HG03558 (cell line): ENCODE results near the gene KLHDC1.
"Not testable (repeated sequence)": the region's sequence is repeated elsewhere in the genome, so short reads cannot be mapped to it uniquely, and the experiment has no call there.

Source experiments
- ATAC-seq: cut with Tn5 transposase; IDR thresholded peaks from one replicate; pipeline ENCODE4 v1.9.1; 2021; ENCODE audit warnings: moderate number of reproducible peaks; ENCODE audit not compliant: unreplicated experiment; ENCODE audit errors: extremely low read depth

The KLHDC1 gene

GRCh38 chr14:49720744-49721143 is 27.8 kb downstream of the KLHDC1 start:
- ATAC-seq, result no peak

DNA sequence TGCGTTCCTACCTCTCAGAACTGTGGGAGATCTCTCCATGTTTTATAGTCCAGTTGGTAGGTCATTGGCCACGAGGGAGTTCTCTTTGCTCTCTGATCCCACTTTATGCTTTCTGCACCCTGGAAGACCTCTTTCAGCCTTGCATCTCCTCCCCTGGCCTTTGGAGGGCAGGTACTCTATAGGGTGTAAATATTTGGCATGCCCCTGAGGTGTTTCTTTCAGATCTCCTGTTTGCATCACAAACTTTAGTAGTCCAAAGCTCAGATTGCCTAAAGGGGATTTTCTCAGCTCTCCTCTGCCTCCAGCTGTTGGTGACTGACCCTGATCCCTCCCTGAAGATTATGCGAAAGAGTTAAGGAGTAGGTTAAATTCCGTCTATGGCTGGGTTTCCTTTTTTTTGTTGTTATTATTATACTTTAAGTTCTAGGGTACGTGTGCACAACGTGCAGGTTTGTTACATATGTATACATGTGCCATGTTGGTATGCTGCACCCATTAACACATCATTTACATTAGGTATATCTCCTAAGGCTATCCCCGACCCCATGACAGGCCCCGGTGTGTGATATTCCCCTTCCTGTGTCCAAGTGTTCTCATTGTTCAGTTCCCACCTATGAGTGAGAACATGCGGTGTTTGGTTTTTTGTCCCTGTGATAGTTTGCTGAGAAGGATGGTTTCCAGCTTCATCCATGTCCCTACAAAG is 29.0 kb downstream of the KLHDC1 start:
- ATAC-seq, result not testable (repeated sequence)

GRCh38 chr14:49727171-49727570 is 34.3 kb downstream of the KLHDC1 start:
- ATAC-seq, result no peak

DNA sequence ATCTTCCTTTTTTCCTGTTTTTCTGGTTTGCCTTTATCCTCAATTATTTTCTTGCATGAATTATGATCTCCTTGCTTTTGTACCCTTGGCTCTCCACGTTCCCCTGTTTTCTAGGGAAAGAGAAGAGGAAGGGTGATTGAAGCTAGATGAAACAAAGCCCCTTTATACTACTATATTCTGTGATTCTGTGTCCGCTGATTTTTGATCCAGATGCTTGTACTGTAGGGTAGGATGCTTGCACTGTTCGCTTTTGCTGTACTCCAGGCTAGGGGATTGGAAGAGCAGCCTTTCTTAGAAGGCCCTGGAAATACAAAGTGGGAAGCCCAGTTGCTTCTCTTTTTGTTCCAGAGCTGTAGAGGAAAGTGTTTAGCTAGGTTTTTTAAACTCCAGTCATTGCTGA is 40.0 kb downstream of the KLHDC1 start:
- no peak for ATAC-seq

- no peak for ATAC-seq
Observed at GRCh38 chr14:49733836-49734235, 40.9 kb downstream of the KLHDC1 start.

GRCh38 chr14:49735669-49736068 is 42.7 kb downstream of the KLHDC1 start:
- ATAC-seq, result not testable (repeated sequence)

- no peak for ATAC-seq
Observed at GRCh38 chr14:49745191-49745590, 52.3 kb downstream of the KLHDC1 start.

DNA sequence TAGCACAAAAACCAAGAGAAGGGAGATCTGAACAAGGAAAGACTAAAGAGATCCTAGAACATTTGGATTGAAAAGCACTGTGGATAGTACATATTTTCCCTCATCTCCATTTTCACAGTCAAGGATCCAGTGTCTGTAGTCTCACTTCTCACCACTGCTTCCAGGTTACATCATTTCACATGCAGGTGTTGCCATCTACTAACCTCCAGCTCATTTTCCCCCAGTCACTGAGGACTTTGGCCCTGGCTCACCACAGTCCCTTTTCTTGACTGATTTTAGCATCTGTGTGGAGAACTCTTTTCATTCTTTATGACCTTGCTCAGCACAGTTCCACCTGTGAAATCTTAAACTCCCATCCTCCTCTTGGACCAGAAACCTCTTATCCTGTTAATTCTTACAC is 53.6 kb downstream of the KLHDC1 start:
- not testable (repeated sequence) for ATAC-seq

GRCh38 chr14:49754570-49755097 is 61.7 kb downstream of the KLHDC1 start:
- ATAC-seq, result no peak

DNA sequence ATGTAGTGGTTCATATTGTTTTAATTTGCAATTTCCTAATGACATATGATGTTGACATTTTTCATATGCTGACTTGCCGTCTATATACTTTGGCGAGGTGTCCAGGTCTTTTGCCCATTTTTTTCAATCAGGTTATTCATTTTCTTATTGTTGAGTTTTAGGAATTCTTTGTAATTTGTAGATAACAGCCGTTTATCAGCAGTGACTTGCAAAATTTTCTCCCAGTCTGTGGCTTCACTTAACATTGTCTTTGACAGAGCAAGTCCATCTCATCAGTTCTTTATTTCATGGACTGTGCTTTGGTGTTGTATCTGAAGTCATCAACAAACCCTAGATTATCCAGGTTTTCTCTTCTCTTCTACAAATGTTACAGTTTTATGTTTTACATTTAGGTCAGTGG is 62.5 kb downstream of the KLHDC1 start:
- ATAC-seq, result no peak

GRCh38 chr14:49761839-49762551 is 69.1 kb downstream of the KLHDC1 start:
- ATAC-seq, result no peak

DNA sequence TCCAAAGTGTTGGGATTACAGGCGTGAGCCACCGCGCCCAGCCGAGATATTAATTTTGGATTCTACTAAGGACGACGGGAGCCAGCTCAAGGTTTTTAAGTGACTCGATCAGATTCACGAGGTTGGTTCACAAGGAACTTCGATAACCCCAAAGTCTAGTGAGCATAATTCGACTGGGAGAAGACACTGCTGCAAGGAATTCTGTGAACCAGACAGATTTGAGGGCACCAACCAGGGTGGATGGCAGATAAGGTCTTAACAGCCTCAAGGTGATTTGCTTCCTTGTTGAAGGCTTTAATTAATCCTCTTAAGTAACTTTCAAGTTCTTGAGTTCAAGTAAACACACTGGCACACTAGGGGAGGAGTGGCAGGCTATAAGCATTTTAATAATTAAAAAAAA is 73.9 kb downstream of the KLHDC1 start:
- no peak for ATAC-seq

DNA sequence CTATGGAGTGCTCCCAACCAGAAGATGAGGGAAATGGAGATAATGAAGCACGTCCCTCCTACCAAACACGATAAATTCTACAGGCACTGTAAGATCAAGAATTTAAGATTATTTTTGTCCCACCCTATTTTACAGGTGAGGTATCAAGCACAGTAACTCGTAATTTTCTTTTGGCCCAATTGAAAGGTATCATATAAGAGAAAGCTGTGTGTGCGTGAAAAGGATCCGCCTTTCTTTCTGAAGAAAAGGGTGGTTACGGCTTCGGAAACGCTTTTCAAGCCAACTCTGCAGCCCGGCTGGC is 74.3 kb downstream of the KLHDC1 start:
- ATAC-seq, result no peak

DNA sequence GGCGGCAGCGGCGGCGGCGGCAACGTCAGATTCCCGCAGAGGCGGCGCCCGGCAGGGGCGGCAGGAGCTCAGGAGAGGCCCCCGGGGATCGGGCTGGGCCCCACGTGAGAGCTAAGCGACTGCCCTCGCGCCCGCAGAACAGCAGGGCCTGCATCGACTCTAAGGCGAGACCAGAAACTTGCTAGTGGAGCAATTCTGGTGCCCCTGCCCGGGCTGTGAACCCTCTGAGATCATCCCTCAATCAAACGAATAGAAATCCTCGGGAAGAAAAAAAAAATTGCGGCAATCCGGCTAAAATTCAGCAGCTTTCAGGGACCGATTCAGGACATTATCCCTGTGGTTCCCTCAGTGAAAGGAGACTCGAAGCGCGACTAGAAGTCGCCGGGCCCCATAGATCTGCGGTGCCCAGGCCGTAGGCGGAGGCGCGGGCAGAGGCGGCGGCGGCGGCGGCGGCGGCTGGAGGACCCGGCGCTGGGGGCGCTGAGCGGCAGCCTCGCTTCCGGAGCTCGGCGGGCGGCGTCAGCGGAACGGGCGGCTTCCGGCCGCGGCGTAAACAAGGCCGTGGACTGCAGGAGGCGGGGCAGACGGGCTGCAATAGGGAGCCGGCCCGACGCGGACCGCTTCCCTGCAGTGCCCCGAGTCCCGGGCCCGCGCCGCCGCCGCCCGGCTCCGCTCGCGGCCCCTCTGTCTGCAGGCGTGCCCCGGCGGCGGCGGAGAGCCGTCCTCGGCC is 74.8 kb downstream of the KLHDC1 start, which contains the start of gene KLHDC2:
KLHDC2 (plus strand) TSS at position 583 of the 730 bp plus-strand sequence. CDS start 316 bp downstream, outside the sequence.
- ATAC-seq, result peak; percentile 80

- peak; percentile 8 for ATAC-seq
Observed at GRCh38 chr14:49768301-49769121, 75.6 kb downstream of the KLHDC1 start.

DNA sequence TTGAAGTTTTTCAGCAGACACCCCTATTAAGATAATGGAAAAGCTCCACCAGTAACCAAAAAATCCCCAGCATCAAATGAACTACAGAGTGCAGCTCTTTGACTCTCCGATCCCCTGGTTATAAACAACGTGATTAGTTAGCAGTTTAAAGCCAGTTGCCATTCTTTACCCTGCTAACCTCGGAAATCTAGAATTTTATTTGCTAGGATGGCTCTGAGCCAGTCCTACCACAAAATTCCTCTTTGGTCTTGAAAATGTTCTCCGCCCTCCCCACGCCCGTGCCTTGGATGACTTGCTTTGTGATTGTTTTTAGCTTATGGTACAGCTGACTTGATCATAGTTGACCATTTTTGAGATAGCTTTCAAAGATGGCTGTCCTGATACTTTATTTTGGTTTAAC is 76.3 kb downstream of the KLHDC1 start:
- no peak for ATAC-seq

GRCh38 chr14:49769581-49770211 is 76.8 kb downstream of the KLHDC1 start:
- ATAC-seq, result no peak

GRCh38 chr14:49770212-49770817 is 77.4 kb downstream of the KLHDC1 start:
- ATAC-seq, result no peak

DNA sequence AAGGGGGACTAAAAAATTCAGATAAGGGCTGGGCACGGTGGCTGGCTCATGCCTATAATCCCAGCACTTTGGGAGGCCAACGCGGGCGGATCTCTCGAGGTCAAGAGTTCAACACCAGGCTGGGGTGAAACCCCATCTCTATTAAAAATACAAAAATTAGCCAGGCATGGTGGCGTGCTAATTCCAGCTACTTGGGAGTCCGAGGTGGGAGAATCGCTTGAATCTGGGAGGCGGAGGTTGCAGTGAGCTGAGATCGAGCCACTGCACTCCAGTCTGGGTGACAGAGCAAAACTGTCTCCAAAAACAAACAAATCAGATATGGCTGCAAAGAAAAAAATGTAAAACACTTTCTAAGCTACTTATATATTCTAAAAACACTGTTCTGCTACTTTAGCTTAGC is 78.8 kb downstream of the KLHDC1 start:
- ATAC-seq, result not testable (repeated sequence)
